HepG2 (cell line): ENCODE results near the gene LCORL. TPM values are rescaled to one million over a fixed set of nuclear protein-coding genes. Genes with fewer than 3 reads are reported as not detected.

ENCODE experiments used
- ATAC-seq: fragments of 200-7000 bp; cut with Tn5 transposase; 3 replicates; pipeline ENCODE4 v1.9.1; 2020; ENCODE audit warnings: mild to moderate bottlenecking, moderate library complexity
- BruUV-seq: library from RNA; stranded (reverse); fragments of 400-500 nt; replicated peaks from 2 replicates; lab custom pipeline; 2021; lab: Mats Ljungman, UMichigan
- CTCF ChIA-PET: fragments of 300-600 bp; formaldehyde crosslinking; extraction: SDS; loops from one replicate; lab custom pipeline; 2021; ENCODE audit warnings: low total read pairs, inconsistent platforms, low intra/inter-chr PET ratio; lab: Yijun Ruan, JAX
- POLR2A ChIA-PET: fragments of 350-600 bp; sonication (Branson Sonifier 250); formaldehyde crosslinking; loops from one replicate; lab custom pipeline; 2020; ENCODE audit warnings: antibody characterized with exemption, inconsistent platforms; lab: Yijun Ruan, JAX
- DNase-seq: peaks from one replicate; pipeline ENCODE4 v3.0.0-alpha.2; 2015; ENCODE audit warnings: low spot score
- FAIRE-seq: peaks from 3 replicates; lab custom pipeline; 2011; peaks lifted over from hg19 to GRCh38; lab: Jason Lieb, UNC
- H2AFZ ChIP-seq: one replicate; pipeline ENCODE4 v1.6.1; 2011; ENCODE audit warnings: low read length, inconsistent platforms
- H3K27ac ChIP-seq: fragments of 300-600 bp; 3 replicates; pipeline ENCODE4 v1.8.0; 2011; ENCODE audit warnings: mixed run types, mild to moderate bottlenecking, mixed read lengths, low read length, inconsistent platforms; ENCODE audit not compliant: insufficient read depth; ENCODE audit errors: extremely low read length
- H3K27me3 ChIP-seq, 2 experiments: fragments of 200-600 bp in 1 of 2; 2 replicates in 1 of 2; 3 replicates in 1 of 2; pipeline versions ENCODE4 v1.6.0 to v1.8.0; 2011; ENCODE audit warnings: low read length in 2 of 2, mild to moderate bottlenecking in 2 of 2, moderate library complexity in 2 of 2, inconsistent platforms in 1 of 2; ENCODE audit not compliant: insufficient read depth in 2 of 2, control insufficient read depth in 1 of 2
- H3K36me3 ChIP-seq, 2 experiments: fragments of 200-600 bp in 1 of 2; replicated peaks in 1 of 2; 2 replicates in 1 of 2; 3 replicates in 1 of 2; pipeline versions ENCODE4 v1.5.1 to v1.8.0; 2011; ENCODE audit warnings: low read length in 2 of 2, inconsistent platforms in 1 of 2; ENCODE audit not compliant: insufficient read depth in 2 of 2, control insufficient read depth in 1 of 2
- H3K4me1 ChIP-seq: 2 replicates; pipeline ENCODE4 v1.5.1; 2012; ENCODE audit warnings: low read length, inconsistent platforms; ENCODE audit not compliant: insufficient read depth
- H3K4me2 ChIP-seq: 2 replicates; pipeline ENCODE4 v1.6.0; 2011; ENCODE audit warnings: low read depth, low read length, inconsistent platforms
- H3K4me3 ChIP-seq, 3 experiments: fragments of 200-600 bp in 1 of 3; sonication (generic), shearing (Covaris generic) in 1 of 3; replicated peaks in 1 of 3; 2 replicates each; pipeline ENCODE4 v1.5.1; 2011 to 2016; ENCODE audit warnings: low read length in 3 of 3, inconsistent platforms in 2 of 3, low read depth in 2 of 3, mild to moderate bottlenecking in 2 of 3, control low read depth in 1 of 3, mixed read lengths in 1 of 3; ENCODE audit not compliant: insufficient read depth in 1 of 3
- H3K79me2 ChIP-seq: one replicate; pipeline ENCODE4 v1.6.1; 2011; ENCODE audit warnings: low read length, inconsistent platforms; ENCODE audit not compliant: insufficient read depth
- H3K9ac ChIP-seq: 2 replicates; pipeline ENCODE4 v1.6.0; 2011; ENCODE audit warnings: mild to moderate bottlenecking, low read depth, low read length, inconsistent platforms; ENCODE audit not compliant: insufficient read depth
- H3K9me3 ChIP-seq: 2 replicates; pipeline ENCODE4 v1.5.1; 2012; ENCODE audit warnings: mild to moderate bottlenecking, low read length
- H4K20me1 ChIP-seq: 2 replicates; pipeline ENCODE4 v1.6.0; 2011; ENCODE audit warnings: inconsistent platforms, mild to moderate bottlenecking, low read length, moderate library complexity; ENCODE audit not compliant: insufficient read depth
- CCDC6 ChIP-seq: sonication (generic); formaldehyde crosslinking; IDR thresholded peaks from 2 replicates; pipeline ENCODE4 v1.8.1; 2022; ENCODE audit warnings: mild to moderate bottlenecking, missing genetic modification reagents, moderate library complexity
- GPN1 ChIP-seq: sonication (generic); formaldehyde crosslinking; IDR thresholded peaks from 2 replicates; pipeline ENCODE4 v1.5.1; 2020; ENCODE audit warnings: missing genetic modification reagents, borderline replicate concordance
- HOXD1 ChIP-seq: sonication (generic); formaldehyde crosslinking; IDR thresholded peaks from 2 replicates; pipeline ENCODE4 v1.5.0; 2020; ENCODE audit warnings: missing genetic modification reagents
- MAF1 ChIP-seq: sonication (generic); formaldehyde crosslinking; IDR thresholded peaks from 2 replicates; pipeline ENCODE4 v1.5.0; 2020; ENCODE audit warnings: missing genetic modification reagents, borderline replicate concordance
- NFIC ChIP-seq: IDR thresholded peaks from 2 replicates; pipeline ENCODE4 v1.6.1; 2012; ENCODE audit warnings: mild to moderate bottlenecking, low read length, inconsistent platforms
- PCBP1 ChIP-seq: fragments of 200-400 bp; formaldehyde crosslinking; IDR thresholded peaks from 2 replicates; pipeline ENCODE4 v1.6.1; 2017; ENCODE audit warnings: mild to moderate bottlenecking, low read depth, low read length, borderline replicate concordance
- RELA ChIP-seq: sonication (generic); formaldehyde crosslinking; IDR thresholded peaks from 2 replicates; pipeline ENCODE4 v1.4.0; 2020; ENCODE audit warnings: missing genetic modification reagents
- SKI ChIP-seq: fragments of 450-650 bp; IDR thresholded peaks from one replicate; pipeline ENCODE4 v1.6.1; 2018; ENCODE audit warnings: mild to moderate bottlenecking; ENCODE audit not compliant: partially characterized antibody
- SP4 ChIP-seq: sonication (generic); formaldehyde crosslinking; IDR thresholded peaks from 2 replicates; pipeline ENCODE4 v1.8.1; 2023; ENCODE audit warnings: mild to moderate bottlenecking, missing genetic modification reagents
- ZNF614 ChIP-seq: IDR thresholded peaks from 2 replicates; pipeline ENCODE4 v1.6.1; 2018; ENCODE audit warnings: missing biosample characterization, missing genetic modification reagents, inconsistent platforms, borderline replicate concordance
- ZNF747 ChIP-seq: sonication (generic); formaldehyde crosslinking; IDR thresholded peaks from 2 replicates; pipeline ENCODE4 v1.8.1; 2023; ENCODE audit warnings: missing genetic modification reagents, mild to moderate bottlenecking, borderline replicate concordance
- ZNF879 ChIP-seq: sonication (generic); formaldehyde crosslinking; IDR thresholded peaks from 2 replicates; pipeline ENCODE4 v1.8.1; 2023; ENCODE audit warnings: missing genetic modification reagents
- WGBS: methylation state at CpG from one replicate; pipeline ENCODE4 v1.1.6; 2017; ENCODE audit warnings: low lambda C conversion rate; 5-methylcytosine and 5-hydroxymethylcytosine counted together
- in situ Hi-C: cut with HindIII; loops from 2 replicates; pipeline ENCODE4 v1.10.0; 2017; ENCODE audit warnings: low pct_unique_long_range_greater_than_20kb; ENCODE audit not compliant: extremely low pct_ligation_motif_present
- intact Hi-C: fragments of 100-400 bp; cut with micrococcal nuclease; formaldehyde crosslinking; loops from one replicate; pipeline ENCODE4 v1.10.0; 2022; ENCODE audit not compliant: unreplicated experiment
- polyA plus RNA-seq, 8 experiments: library from polyadenylated mRNA; depleted of rRNA in 3 of 8; stranded (reverse) in 7 of 8; unstranded in 1 of 8; fragments of >200 nt; fragmentation: Illumina TruSeq in 4 of 8; extraction: Trizol in 4 of 8; gene quantifications; 2 replicates each; pipeline versions ENCODE4 v1.2.1 to v1.2.3, GENCODE V29; 2011 to 2016; ENCODE audit warnings: low read depth in 4 of 8, missing spikeins in 1 of 8, mixed read lengths in 1 of 8; ENCODE audit not compliant: insufficient read depth in 1 of 8
- total RNA-seq, 5 experiments: library from RNA; depleted of rRNA; stranded (reverse); fragments of >200 nt; fragmentation: Illumina TruSeq; extraction: Trizol; gene quantifications; 2 replicates each; pipeline ENCODE4 v1.2.3, GENCODE V29; 2016; ENCODE audit warnings: low read depth in 1 of 5

Gene LCORL
- total and polyA plus RNA-seq, 2 of the 13 experiments (the other 11 are each of a cell fraction or from before 2014, with no cell fraction given), result 5.3 to 14.5 TPM

DNA sequence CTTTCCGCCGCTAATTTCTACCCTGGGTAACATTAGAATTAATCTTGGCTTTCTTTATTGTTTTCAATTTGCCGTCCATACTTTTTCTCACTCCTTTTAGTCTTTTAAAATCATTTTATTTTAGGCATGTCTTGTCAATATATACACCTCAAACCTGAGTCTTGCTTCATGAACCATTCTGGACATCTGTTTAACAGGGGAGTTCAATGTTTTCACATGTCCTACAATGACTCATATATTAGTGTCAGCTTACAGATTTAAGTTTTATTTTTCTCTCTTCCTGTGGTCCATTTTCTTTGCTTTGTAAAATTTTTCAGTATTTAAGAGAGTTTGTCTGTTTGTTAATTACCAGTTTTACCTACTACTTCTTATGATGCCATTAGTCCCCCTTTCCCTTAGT is 89.5 kb downstream of the LCORL start:
- Histone ChIP-seq H3K36me3 (peaks cover 0 to 4% of the 10 kb centered on the region in 2 experiments; a peak in 2 of 5 replicates), H3K27ac (no peak overlapping the region), H3K9ac (no peak overlapping the region), H3K79me2 (no peaks in the 10 kb centered on the region), H4K20me1 (no peaks in the 10 kb centered on the region), H3K9me3 (peaks cover 25% of the 10 kb centered on the region), H3K4me1 (no peaks in the 10 kb centered on the region), H3K27me3 (no peaks in the 10 kb centered on the region), H3K4me3 (no peak overlapping the region), H3K4me2 (no peak overlapping the region), H2AFZ (no peak overlapping the region)
- DNase-seq (no peak), ATAC-seq (no peak), FAIRE-seq (no peak)
- POLR2A ChIA-PET, result no interaction called here
- BruUV-seq, result no TSS peak
- WGBS, result 96% methylated on average over 3 of the region's 3 CpGs
- no peak for TF ChIP-seq GPN1 (CRISPR knock-in tag)
- no peak for TF ChIP-seq CCDC6 (CRISPR knock-in tag)
- no peak for TF ChIP-seq RELA (CRISPR knock-in tag)
- no peak for TF ChIP-seq SKI
- no peak for TF ChIP-seq MAF1 (CRISPR knock-in tag)
- no peak for TF ChIP-seq NFIC
- TF ChIP-seq HOXD1, result no peak
- no peak for TF ChIP-seq SP4 (CRISPR knock-in tag)
- no peak for TF ChIP-seq ZNF614 (CRISPR knock-in tag)
- no peak for TF ChIP-seq PCBP1
- TF ChIP-seq ZNF879 (CRISPR knock-in tag), result no peak
- TF ChIP-seq ZNF747 (CRISPR knock-in tag), result no peak
- intact Hi-C loops (no loop called here), in situ Hi-C loops (no loop called here)
- CTCF ChIA-PET, result no interaction called here
